GM19372 (cell line): ENCODE data around the gene DZIP1L.
"Not testable (repeated sequence)": the region's sequence is repeated elsewhere in the genome, so short reads cannot be mapped to it uniquely, and the experiment has no call there.

Experiments used
- ATAC-seq: cut with Tn5 transposase; IDR thresholded peaks from one replicate; pipeline ENCODE4 v1.9.1; 2021; ENCODE audit warnings: mild to moderate bottlenecking, low read depth, moderate library complexity; ENCODE audit not compliant: unreplicated experiment

The DZIP1L gene

GRCh38 chr3:138118612-138119422, 3.4 kb upstream of the DZIP1L start:
- no peak for ATAC-seq

- no peak for ATAC-seq
These were observed 933 bp downstream of the DZIP1L start for GRCh38 chr3:138114431-138114918.

GRCh38 chr3:138113326-138113725, 2.1 kb downstream of the DZIP1L start:
- ATAC-seq, result no peak

DNA sequence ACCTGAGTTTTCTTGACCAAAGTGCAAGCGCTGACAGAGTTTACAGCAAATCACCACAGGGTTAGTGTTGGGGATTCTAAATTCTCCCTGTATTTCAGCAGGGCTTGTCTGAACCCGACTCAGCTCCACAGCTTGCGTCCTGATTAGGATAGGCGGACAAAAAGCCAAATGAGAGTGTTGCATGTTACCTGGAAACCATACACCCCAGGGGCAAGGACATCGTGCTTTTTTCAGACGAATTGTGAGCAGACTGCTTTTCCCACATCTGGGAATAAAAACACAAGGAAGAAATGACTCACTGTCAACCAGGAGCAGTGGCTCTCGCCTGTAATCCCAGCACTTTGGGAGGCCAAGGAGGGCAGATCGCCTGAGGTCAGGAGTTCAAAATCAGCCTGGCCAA, 3.0 kb downstream of the DZIP1L start:
- ATAC-seq, result no peak

GRCh38 chr3:138105598-138105997, 9.8 kb downstream of the DZIP1L start:
- no peak for ATAC-seq

- no peak for ATAC-seq
These were observed 11.9 kb downstream of the DZIP1L start for GRCh38 chr3:138103466-138103865.

DNA sequence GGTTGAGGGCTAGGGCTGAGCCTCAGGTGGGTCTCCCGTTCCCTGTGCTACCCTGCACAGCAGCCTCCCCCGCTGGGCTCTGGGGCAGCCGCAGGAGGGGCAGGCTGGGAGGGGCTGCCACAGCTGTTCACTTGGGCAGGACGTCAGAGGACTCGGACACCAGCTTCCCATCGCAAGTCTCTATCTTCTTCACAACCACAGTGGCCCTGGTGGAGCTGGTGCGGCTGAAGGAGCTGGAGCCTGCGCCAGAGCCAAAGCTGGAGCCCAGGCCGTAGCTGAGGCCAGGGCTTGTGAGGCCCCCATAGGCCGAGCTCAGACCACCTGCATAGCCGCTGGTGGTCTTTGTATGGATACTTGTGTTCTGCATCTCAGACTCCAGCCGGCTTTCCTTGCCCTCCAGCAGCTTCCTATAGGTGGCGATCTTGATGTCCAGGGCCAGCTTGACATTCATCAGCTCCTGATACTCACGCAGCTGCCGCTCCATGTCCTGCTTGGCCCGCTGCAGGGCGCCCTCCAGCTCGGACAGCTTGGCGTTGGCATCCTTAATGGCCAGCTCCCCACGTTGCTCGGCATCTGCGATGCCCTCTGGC, 14.0 kb downstream of the DZIP1L start:
- ATAC-seq, result not testable (repeated sequence)

DNA sequence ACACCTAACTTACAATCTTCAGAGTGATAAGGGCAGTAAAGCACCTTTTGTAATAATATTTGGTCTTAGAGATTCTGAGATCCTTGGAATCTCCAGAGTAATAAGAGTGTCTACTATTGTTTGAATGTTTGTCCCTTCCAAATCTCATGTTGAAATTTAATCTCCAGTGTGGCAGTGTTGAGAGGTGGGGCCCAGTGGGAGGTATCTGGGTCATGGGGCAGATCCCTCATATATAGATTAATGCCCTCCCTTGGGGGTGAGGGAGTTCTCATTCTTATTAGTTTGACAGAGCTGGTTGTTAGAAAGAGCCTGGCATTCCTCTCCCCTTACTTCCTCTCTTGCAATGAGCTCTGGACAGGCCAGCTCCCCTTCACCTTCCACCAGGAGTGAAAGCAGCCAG, 16.0 kb downstream of the DZIP1L start:
- ATAC-seq, result no peak

- no peak for ATAC-seq
These were observed 17.9 kb downstream of the DZIP1L start for GRCh38 chr3:138097192-138098172.

GRCh38 chr3:138093721-138094120, 21.7 kb downstream of the DZIP1L start:
- ATAC-seq, result no peak

- no peak for ATAC-seq
These were observed 23.4 kb downstream of the DZIP1L start for GRCh38 chr3:138092023-138092422.

- ATAC-seq, result no peak
These were observed 26.3 kb downstream of the DZIP1L start for GRCh38 chr3:138089091-138089490.

GRCh38 chr3:138085745-138086144, 29.7 kb downstream of the DZIP1L start:
- ATAC-seq, result not testable (repeated sequence)

- no peak for ATAC-seq
These were observed 31.2 kb downstream of the DZIP1L start for GRCh38 chr3:138084196-138084595.

- ATAC-seq, result peak; percentile 17
These were observed 32.4 kb downstream of the DZIP1L start for GRCh38 chr3:138082992-138083386.

DNA sequence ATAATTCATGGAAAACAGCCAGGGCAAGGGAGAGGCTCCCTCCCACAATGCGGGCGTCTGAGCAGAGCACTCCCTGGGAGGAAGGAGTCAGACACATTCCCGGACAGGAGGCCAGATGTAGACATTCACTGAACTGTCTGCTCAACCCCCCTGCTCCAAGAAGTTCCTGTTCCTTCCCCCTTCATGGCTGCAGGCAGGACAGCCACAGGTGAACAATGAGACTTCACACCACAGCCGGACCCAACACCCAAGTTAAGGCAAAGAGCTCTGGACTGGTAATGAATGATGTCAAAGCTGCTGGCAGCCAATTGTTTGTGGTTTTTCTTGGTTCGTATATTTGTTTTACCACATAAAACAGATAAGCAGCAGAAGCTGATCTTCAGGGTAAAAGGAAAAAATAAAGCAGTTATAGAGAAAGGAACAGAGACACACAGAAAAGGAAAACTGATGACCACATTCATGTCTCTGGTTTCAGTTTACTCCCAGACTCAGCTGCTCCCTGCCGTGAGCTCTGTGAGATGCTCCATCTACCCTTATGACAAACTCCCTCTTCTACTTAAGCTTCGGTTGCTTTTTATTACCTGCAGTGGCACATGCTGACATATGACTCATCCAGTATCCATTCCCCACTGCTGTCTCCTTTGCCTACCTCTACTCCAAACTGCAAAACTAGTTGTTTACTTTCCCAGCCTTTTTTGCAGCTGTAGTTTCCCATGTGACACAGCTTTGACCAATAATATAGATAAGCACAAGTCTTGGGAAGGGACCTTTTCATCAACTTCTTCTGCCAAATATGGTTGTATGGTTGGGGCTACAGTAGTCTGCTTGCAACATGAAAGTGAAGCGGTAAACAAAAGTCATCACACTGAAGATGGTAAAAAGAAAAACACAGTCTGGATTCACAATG, 33.1 kb downstream of the DZIP1L start:
- peak; percentile 52 for ATAC-seq

DNA sequence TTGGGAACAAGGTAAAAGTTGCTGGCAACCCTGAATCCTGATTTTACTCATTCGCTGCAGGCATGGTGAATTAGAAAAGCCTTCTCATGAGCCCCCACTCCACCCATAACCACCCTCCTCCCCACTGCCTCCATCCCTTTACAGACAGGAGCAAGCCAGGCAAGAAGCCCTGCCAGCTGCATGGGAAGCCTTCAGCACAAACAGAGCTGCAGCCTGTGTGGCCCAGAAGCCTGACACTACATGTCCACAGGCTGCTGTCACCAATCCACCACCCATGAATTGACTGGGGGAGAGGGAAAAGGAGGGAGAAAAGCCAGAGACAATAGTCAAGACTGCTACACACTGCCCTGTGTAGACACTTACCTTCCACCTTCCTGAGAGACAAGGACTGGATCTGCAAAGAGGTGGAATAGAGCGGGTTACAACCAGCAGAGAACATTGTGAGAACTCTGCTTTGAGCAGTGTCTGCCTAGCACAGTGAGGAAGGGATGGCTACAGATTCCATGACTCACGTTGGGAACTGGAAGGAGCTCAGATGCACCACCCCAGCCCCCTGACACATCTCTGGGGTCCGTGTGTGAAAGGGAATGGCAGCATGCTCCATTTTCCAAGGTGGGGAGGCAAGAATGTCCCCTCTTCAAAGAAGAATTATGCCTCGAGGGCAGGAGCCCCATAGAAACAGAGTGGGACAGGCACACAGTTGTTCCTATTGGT, 33.9 kb downstream of the DZIP1L start:
- ATAC-seq, result no peak

DNA sequence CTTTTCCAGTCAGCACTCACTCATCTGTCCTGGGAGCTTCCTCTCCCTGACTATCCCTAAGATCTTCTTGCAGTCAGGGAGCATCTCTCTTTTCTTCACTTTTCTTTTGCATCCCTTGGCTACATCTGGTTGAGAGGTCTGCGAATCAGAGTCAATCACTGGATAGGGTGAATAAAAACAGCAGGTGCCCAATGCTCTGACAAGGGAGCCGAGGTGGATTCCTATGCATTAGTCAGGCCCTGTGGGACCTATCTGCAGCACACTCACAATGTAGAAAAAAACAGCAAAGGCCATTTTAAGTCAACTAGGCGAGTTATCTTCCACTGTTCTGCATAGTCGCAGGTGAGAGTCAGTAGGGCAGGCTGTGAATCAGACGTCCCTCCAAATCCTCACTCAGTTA, 35.5 kb downstream of the DZIP1L start:
- no peak for ATAC-seq

GRCh38 chr3:138078901-138079344, 36.5 kb downstream of the DZIP1L start:
- ATAC-seq, result no peak
